WTC11 (cell line): ENCODE data around the gene CDX1. TPM values are rescaled to one million over a fixed set of nuclear protein-coding genes. Genes with fewer than 3 reads are reported as not detected.

Experiments used
- ATAC-seq: fragments of 200-7000 bp; cut with Tn5 transposase; 2 replicates; pipeline ENCODE4 v1.10.0; 2021; ENCODE audit warnings: mild to moderate bottlenecking, moderate library complexity
- CTCF ChIA-PET: fragments of 300-600 bp; sonication (Branson Sonifier 250); formaldehyde crosslinking; loops from one replicate; lab custom pipeline; 2021; ENCODE audit warnings: antibody characterized with exemption; lab: Charles Lee
- POLR2A ChIA-PET: fragments of 350-600 bp; sonication (Branson Sonifier 250); formaldehyde crosslinking; loops from one replicate; lab custom pipeline; 2021; ENCODE audit warnings: antibody characterized with exemption; lab: Charles Lee
- DNase-seq: peaks from one replicate; pipeline ENCODE4 v3.0.0; 2021; ENCODE audit warnings: low spot score
- H3K27ac Mint-ChIP-seq: 2 replicates; pipeline ENCODE4 v1.8.0; 2021; ENCODE audit warnings: mixed read lengths
- H3K27me3 Mint-ChIP-seq: 2 replicates; pipeline ENCODE4 v1.8.0; 2021; ENCODE audit warnings: low read depth, mild to moderate bottlenecking, moderate library complexity, mixed read lengths
- H3K36me3 Mint-ChIP-seq: 2 replicates; pipeline ENCODE4 v1.8.0; 2021; ENCODE audit warnings: mixed read lengths
- H3K4me1 Mint-ChIP-seq: 2 replicates; pipeline ENCODE4 v1.8.0; 2022; ENCODE audit warnings: mixed read lengths
- H3K4me3 Mint-ChIP-seq: 2 replicates; pipeline ENCODE4 v1.8.0; 2021; ENCODE audit warnings: mild to moderate bottlenecking, moderate library complexity, mixed read lengths
- H3K9me3 Mint-ChIP-seq: 2 replicates; pipeline ENCODE4 v1.8.0; 2021; ENCODE audit warnings: mixed read lengths
- HMGA2 ChIP-seq: fragments of 250-450 bp; sonication (Bioruptor Pico); IDR thresholded peaks from 2 replicates; pipeline ENCODE4 v1.4.0; 2021; ENCODE audit warnings: mild to moderate bottlenecking, moderate library complexity
- IRF2 ChIP-seq: sonication (generic); formaldehyde crosslinking; IDR thresholded peaks from 2 replicates; pipeline ENCODE4 v1.8.0; 2022; ENCODE audit warnings: low read depth, missing genetic modification reagents, borderline replicate concordance
- JAZF1 ChIP-seq: fragments of 250-450 bp; sonication (Bioruptor Pico); IDR thresholded peaks from 2 replicates; pipeline ENCODE4 v1.9.0; 2021; ENCODE audit warnings: moderate library complexity, mild to moderate bottlenecking, inconsistent platforms
- JUN ChIP-seq: sonication (generic); formaldehyde crosslinking; IDR thresholded peaks from 2 replicates; pipeline ENCODE4 v1.8.0; 2023; ENCODE audit warnings: mild to moderate bottlenecking, missing genetic modification reagents
- ZNF396 ChIP-seq: fragments of 250-450 bp; sonication (Bioruptor Pico); IDR thresholded peaks from 2 replicates; pipeline ENCODE4 v1.8.0; 2021; ENCODE audit warnings: mild to moderate bottlenecking, moderate library complexity, borderline replicate concordance
- ZNF423 ChIP-seq: fragments of 250-450 bp; sonication (Bioruptor Pico); IDR thresholded peaks from 2 replicates; pipeline ENCODE4 v2.1.2; 2022; ENCODE audit warnings: mild to moderate bottlenecking, moderate library complexity
- total RNA-seq: library from RNA; stranded (reverse); gene quantifications from 3 replicates; pipeline ENCODE4 v1.2.3, GENCODE V29; 2021
- TF ChIP-seq, protein P1 (sequence below): fragments of 250-450 bp; sonication (Bioruptor Pico); IDR thresholded peaks from 2 replicates; pipeline ENCODE4 v1.8.0; 2021; ENCODE audit warnings: mild to moderate bottlenecking
- TF ChIP-seq, protein P2 (sequence below): sonication (generic); formaldehyde crosslinking; IDR thresholded peaks from 2 replicates; pipeline ENCODE4 v1.8.1; 2022; ENCODE audit warnings: mild to moderate bottlenecking, missing genetic modification reagents, moderate library complexity, borderline replicate concordance
- TF ChIP-seq, protein P3 (sequence below): fragments of 250-450 bp; sonication (Bioruptor Pico); IDR thresholded peaks from 2 replicates; pipeline ENCODE4 v1.9.0; 2021; ENCODE audit warnings: moderate library complexity, mild to moderate bottlenecking, inconsistent platforms, borderline replicate concordance
- TF ChIP-seq, protein P4 (sequence below): sonication (generic); formaldehyde crosslinking; IDR thresholded peaks from 2 replicates; pipeline ENCODE4 v1.8.1; 2022; ENCODE audit warnings: missing genetic modification reagents, borderline replicate concordance
- TF ChIP-seq, protein P5 (sequence below): sonication (generic); formaldehyde crosslinking; IDR thresholded peaks from 2 replicates; pipeline ENCODE4 v1.8.0; 2022; ENCODE audit warnings: missing genetic modification reagents
- TF ChIP-seq, protein P6 (sequence below): sonication (generic); formaldehyde crosslinking; IDR thresholded peaks from 2 replicates; pipeline ENCODE4 v1.8.1; 2023; ENCODE audit warnings: mild to moderate bottlenecking, missing genetic modification reagents, moderate library complexity

The CDX1 gene
- total RNA-seq, 1 experiment from 2014 or later = 0.13 TPM

DNA sequence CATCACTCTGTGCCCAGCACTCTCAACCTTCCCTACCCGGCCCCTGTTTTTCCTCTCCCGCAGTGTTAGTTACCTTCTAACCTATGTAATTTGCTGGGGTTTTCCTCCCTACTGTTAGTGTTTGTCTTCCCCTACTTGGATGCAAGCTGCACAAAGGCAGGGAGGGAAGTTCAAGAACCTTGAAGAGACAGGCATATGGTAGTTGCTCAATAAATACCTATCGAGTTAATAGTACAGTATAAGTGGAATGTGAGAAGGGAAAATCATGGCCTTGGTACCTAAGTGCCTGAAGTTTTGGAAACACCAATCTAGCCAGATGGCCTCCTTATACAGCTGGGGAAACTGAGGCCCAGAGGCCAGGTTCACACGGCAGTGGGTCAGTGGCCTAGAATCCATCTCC, 35.1 kb upstream of the CDX1 start:
- ATAC-seq (no peak), DNase-seq (no peak)
- CTCF ChIA-PET = interaction anchor here (0.5 to 1.8 kb wide), 7 partner anchors 28 to 632 kb away, joined by 3 to 8 read pairs (median 3); partner anchors contain the start of gene ARSI
- Mint-ChIP-seq H3K36me3 (no peaks in the 10 kb centered on the region), H3K9me3 (no peaks in the 10 kb centered on the region), H3K4me1 (peaks cover 31% of the 10 kb centered on the region), H3K4me3 (no peak overlapping the region), H3K27me3 (peaks cover 36% of the 10 kb centered on the region), H3K27ac (no peak overlapping the region)
- TF ChIP-seq, protein P1, sequence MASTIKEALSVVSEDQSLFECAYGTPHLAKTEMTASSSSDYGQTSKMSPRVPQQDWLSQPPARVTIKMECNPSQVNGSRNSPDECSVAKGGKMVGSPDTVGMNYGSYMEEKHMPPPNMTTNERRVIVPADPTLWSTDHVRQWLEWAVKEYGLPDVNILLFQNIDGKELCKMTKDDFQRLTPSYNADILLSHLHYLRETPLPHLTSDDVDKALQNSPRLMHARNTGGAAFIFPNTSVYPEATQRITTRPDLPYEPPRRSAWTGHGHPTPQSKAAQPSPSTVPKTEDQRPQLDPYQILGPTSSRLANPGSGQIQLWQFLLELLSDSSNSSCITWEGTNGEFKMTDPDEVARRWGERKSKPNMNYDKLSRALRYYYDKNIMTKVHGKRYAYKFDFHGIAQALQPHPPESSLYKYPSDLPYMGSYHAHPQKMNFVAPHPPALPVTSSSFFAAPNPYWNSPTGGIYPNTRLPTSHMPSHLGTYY (CRISPR knock-in tag) = no peak
- TF ChIP-seq, protein P2, sequence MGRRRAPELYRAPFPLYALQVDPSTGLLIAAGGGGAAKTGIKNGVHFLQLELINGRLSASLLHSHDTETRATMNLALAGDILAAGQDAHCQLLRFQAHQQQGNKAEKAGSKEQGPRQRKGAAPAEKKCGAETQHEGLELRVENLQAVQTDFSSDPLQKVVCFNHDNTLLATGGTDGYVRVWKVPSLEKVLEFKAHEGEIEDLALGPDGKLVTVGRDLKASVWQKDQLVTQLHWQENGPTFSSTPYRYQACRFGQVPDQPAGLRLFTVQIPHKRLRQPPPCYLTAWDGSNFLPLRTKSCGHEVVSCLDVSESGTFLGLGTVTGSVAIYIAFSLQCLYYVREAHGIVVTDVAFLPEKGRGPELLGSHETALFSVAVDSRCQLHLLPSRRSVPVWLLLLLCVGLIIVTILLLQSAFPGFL (CRISPR knock-in tag) = no peak
- TF ChIP-seq ZNF396 (CRISPR knock-in tag) = no peak
- no peak for TF ChIP-seq ZNF423
- TF ChIP-seq, protein P3, sequence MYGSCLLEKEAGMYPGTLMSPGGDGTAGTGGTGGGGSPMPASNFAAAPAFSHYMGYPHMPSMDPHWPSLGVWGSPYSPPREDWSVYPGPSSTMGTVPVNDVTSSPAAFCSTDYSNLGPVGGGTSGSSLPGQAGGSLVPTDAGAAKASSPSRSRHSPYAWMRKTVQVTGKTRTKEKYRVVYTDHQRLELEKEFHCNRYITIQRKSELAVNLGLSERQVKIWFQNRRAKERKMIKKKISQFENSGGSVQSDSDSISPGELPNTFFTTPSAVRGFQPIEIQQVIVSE (CRISPR knock-in tag) = no peak
- POLR2A ChIA-PET = no interaction called here

DNA sequence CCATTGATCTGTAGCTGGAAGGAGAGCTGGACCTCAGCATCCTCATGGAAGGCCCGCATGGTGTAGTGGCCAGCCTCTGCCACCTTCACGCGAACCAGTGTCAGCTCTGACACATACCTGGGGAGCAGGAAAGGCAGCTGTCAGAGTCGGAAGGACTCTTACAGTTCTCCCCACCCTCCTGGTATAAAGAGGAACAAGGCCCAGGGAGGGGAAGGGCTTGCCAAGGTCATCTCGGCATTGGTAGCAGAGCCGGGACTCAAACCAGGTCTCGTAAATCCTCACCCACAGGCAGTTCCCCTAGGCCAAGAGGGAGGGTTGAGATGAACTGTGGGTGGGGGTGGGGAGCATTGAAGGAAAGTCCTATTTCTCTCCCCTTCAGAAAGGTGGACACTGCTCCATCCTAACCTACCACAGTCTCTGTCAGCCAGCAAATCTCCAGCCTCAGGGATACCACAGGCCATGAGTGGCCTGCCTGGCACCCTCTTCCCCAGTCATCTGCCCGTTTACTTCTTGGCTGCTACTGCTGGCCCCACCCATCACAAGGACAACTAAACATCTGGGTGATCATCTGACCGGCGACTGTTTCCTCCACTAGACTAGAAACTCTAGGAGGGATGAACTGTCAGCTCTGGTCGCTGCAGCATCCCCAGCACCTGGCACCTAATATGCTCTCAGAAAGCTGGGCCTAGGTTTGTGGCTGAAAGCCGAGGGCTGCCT, 34.4 kb upstream of the CDX1 start:
- H3K36me3 Mint-ChIP-seq = no peaks in the 10 kb centered on the region
- no peak for ATAC-seq
- TF ChIP-seq ZNF423 = no peak
- TF ChIP-seq, protein P4, sequence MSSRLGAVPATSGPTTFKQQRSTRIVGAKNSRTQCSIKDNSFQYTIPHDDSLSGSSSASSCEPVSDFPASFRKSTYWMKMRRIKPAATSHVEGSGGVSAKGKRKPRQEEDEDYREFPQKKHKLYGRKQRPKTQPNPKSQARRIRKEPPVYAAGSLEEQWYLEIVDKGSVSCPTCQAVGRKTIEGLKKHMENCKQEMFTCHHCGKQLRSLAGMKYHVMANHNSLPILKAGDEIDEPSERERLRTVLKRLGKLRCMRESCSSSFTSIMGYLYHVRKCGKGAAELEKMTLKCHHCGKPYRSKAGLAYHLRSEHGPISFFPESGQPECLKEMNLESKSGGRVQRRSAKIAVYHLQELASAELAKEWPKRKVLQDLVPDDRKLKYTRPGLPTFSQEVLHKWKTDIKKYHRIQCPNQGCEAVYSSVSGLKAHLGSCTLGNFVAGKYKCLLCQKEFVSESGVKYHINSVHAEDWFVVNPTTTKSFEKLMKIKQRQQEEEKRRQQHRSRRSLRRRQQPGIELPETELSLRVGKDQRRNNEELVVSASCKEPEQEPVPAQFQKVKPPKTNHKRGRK = no peak
- no peak for TF ChIP-seq JUN
- TF ChIP-seq JAZF1 (CRISPR knock-in tag) = no peak
- no peak for TF ChIP-seq IRF2
- TF ChIP-seq, protein P5, sequence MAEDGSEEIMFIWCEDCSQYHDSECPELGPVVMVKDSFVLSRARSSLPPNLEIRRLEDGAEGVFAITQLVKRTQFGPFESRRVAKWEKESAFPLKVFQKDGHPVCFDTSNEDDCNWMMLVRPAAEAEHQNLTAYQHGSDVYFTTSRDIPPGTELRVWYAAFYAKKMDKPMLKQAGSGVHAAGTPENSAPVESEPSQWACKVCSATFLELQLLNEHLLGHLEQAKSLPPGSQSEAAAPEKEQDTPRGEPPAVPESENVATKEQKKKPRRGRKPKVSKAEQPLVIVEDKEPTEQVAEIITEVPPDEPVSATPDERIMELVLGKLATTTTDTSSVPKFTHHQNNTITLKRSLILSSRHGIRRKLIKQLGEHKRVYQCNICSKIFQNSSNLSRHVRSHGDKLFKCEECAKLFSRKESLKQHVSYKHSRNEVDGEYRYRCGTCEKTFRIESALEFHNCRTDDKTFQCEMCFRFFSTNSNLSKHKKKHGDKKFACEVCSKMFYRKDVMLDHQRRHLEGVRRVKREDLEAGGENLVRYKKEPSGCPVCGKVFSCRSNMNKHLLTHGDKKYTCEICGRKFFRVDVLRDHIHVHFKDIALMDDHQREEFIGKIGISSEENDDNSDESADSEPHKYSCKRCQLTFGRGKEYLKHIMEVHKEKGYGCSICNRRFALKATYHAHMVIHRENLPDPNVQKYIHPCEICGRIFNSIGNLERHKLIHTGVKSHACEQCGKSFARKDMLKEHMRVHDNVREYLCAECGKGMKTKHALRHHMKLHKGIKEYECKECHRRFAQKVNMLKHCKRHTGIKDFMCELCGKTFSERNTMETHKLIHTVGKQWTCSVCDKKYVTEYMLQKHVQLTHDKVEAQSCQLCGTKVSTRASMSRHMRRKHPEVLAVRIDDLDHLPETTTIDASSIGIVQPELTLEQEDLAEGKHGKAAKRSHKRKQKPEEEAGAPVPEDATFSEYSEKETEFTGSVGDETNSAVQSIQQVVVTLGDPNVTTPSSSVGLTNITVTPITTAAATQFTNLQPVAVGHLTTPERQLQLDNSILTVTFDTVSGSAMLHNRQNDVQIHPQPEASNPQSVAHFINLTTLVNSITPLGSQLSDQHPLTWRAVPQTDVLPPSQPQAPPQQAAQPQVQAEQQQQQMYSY (CRISPR knock-in tag) = no peak
- TF ChIP-seq, protein P6, sequence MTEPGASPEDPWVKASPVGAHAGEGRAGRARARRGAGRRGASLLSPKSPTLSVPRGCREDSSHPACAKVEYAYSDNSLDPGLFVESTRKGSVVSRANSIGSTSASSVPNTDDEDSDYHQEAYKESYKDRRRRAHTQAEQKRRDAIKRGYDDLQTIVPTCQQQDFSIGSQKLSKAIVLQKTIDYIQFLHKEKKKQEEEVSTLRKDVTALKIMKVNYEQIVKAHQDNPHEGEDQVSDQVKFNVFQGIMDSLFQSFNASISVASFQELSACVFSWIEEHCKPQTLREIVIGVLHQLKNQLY (CRISPR knock-in tag) = no peak
- TF ChIP-seq HMGA2 = no peak
- ChIA-PET CTCF (interaction anchor here (0.5 to 1.8 kb wide), 4 partner anchors 10 to 632 kb away, joined by 3 to 9 read pairs (median 6); no protein-coding TSS in a partner anchor), POLR2A (no interaction called here)
- H3K4me3 Mint-ChIP-seq = no peak overlapping the region
- H3K4me1 Mint-ChIP-seq = peaks cover 35% of the 10 kb centered on the region
- no peaks in the 10 kb centered on the region for H3K9me3 Mint-ChIP-seq
- H3K27me3 Mint-ChIP-seq = peaks cover 36% of the 10 kb centered on the region
- no peak for DNase-seq
- no peak overlapping the region for H3K27ac Mint-ChIP-seq
